ENCODE measurements around the gene CDHR4.

Gene CDHR4

DNA sequence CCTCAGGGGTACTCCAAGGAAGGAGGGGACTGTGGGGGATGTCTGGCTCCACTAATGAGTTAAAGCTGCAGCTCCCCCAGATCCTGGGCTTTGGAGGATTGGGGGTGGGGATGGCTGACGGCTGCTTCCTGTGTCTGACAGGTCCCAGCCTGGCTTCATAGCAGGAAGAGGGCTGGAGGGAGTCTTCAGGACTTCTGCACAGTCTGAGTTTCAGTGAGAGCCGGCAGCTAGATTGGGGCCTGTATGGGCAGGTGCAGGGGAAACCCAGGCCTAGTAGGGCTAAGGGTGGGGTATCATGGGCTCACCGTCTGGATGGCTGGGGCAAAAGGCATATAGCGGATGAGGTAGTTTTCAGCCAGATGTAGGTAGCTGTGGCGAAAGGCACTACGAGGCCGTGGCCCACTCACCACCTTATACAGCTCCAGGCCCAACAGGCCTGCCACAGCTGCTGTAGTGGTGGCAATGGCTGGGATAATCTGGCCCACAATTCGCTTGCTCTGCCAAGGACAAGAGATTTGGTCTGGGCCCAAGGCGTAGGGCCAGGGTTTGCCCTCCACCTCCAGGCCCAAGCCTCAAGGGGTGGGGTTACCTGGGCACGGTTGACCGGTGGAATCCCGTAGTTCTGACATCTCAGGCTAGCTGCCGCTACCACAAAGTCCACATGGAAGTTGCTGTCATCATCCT is 7.9 kb upstream of the CDHR4 start:
- no peaks in the 10 kb centered on the region for H3K9me3 ChIP-seq (ENCODE audit: control insufficient read depth, insufficient read depth, low read length)
- no peak overlapping the region for H3K9ac ChIP-seq (ENCODE audit: low read depth, low read length)
- peaks cover 25% of the 10 kb centered on the region for H3K4me1 ChIP-seq (ENCODE audit: insufficient read depth, low read length)
- H3K36me3 ChIP-seq (ENCODE audit: insufficient read depth, low read length): no peaks in the 10 kb centered on the region

DNA sequence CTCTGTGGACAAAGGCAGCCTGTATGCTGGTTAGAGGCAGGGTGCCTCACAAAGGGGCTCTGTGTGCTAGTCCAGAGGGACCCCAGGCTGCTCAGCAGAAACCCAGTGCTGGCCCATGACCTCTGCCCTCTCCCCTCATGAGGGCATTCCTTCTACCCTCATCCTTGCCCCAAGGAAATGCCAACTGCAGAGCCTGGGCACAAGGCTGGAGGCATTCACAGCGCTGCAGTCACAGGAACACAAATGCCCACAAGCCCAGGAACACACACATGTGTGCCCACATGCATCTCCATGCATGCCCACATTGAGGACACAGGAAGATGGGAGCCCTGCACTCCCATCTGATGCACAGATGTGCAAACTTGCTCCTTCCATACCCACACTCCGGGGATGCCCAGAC is 7.2 kb upstream of the CDHR4 start:
- Histone ChIP-seq H3K36me3 (ENCODE audit: insufficient read depth, low read length) (no peaks in the 10 kb centered on the region), H3K9ac (ENCODE audit: low read depth, low read length) (no peak overlapping the region), H3K9me3 (ENCODE audit: control insufficient read depth, insufficient read depth, low read length) (no peaks in the 10 kb centered on the region), H3K4me1 (ENCODE audit: insufficient read depth, low read length) (peaks cover 25% of the 10 kb centered on the region)

DNA sequence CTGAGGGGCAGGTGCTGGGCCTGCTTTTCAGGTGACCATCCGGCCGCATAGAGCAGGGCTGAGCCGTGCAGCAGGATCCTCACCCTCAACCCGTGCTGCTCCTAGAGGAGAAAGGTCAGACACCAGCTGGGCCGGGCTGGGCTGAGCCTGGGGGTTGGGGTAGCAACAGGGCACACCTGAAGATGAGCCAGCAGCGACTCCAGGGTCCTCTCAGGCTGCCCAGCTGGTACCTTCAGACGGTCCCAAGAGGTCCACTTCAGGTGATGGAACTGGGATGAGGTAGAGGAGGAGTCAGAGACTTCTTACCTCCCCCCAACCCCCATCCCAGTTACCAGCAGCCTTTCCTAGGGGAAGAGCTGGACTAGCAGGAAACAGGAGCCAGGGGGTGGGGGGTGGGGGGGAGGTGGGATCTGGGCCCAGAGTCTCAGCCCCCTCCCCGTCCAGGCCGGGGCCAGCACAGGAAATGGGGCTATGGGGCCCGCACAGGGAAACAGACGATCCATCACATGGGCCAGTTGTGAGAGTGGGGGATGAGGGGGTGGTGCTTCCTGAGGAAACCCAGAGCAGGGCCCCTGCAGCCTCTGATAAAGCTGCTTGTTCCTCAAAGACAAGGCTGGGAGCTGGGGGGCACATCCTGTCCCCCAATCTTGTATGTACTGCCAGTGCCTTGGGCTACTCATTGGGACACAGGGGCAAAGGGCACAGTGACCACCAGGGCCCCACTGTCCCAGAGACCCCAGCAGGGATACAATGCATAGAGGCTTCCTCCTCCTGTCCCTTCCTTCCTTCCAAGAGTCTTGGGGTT is 6.4 kb upstream of the CDHR4 start:
- Histone ChIP-seq H3K9ac (ENCODE audit: low read depth, low read length) (no peak overlapping the region), H3K9me3 (ENCODE audit: control insufficient read depth, insufficient read depth, low read length) (no peaks in the 10 kb centered on the region), H3K36me3 (ENCODE audit: insufficient read depth, low read length) (no peaks in the 10 kb centered on the region), H3K4me1 (ENCODE audit: insufficient read depth, low read length) (peaks cover 25% of the 10 kb centered on the region)

DNA sequence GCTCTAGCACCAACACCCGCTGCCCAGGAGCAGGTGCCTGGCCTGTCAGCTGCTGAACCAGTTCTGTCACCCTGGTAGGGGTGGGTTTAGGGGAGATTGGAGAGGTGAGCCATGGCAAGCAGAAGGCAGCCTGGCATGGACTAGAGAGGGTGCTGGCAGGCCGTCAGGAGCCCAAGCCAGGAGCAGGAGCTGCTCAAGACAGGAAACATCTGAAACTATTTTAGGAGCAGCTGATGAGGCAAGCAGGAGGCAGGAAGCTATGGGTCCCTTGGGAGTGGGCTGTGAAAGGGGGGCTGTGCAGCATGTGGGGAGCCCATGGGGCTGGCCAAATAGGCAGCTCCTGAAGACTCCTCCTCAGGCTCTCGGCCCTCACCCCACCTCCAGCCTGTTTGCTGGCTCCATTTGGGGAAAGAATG is 5.7 kb upstream of the CDHR4 start:
- Histone ChIP-seq H3K4me1 (ENCODE audit: insufficient read depth, low read length) (peaks cover 25% of the 10 kb centered on the region), H3K9ac (ENCODE audit: low read depth, low read length) (no peak overlapping the region), H3K36me3 (ENCODE audit: insufficient read depth, low read length) (no peaks in the 10 kb centered on the region), H3K9me3 (ENCODE audit: control insufficient read depth, insufficient read depth, low read length) (no peaks in the 10 kb centered on the region)

DNA sequence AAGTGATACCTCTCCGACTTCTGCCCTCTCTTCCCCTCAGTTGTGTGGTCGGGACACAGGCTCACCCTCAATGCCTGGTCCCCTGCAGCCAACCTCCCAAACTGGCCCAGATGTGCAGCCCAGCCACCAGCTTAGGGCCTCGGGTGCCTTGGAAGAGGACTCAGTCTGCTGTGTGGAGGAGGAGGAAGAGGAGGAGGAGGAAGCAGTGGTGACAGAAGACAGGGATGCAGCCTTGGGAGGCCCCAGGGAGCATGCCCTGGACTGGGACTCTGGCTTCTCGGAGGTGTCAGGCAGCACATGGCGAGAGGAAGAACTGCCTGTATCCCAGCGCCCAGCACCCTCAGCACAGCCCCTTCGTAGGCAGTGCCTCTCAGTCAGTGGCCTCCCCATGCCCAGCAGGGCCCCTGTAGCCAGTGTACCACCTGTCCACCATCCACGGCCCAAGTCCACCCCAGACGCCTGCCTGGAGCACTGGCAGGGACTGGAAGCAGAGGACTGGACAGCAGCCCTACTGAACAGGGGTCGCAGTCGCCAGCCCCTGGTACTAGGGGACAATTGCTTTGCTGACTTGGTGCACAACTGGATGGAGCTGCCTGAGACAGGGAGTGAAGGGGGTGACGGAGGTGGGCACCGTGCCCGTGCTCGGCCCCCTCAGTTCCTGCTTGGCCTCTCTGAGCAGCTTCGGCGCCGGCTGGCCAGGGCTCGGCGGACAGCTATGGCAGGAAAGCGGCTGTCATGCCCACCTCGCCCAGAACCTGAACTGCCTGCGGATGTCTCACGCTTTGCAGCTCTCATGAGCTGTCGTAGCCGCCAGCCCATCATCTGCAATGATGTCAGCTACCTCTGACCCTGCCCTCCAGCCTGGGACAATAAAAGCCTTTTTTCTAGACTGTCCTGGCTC is 4.7 kb upstream of the CDHR4 start:
- H3K4me1 ChIP-seq (ENCODE audit: insufficient read depth, low read length): peaks cover 25% of the 10 kb centered on the region
- peak overlapping the region; percentile 96; the same call in 1 of the 2 replicates for H3K9ac ChIP-seq (ENCODE audit: low read depth, low read length)
- no peaks in the 10 kb centered on the region for H3K9me3 ChIP-seq (ENCODE audit: control insufficient read depth, insufficient read depth, low read length)
- no peaks in the 10 kb centered on the region for H3K36me3 ChIP-seq (ENCODE audit: insufficient read depth, low read length)

DNA sequence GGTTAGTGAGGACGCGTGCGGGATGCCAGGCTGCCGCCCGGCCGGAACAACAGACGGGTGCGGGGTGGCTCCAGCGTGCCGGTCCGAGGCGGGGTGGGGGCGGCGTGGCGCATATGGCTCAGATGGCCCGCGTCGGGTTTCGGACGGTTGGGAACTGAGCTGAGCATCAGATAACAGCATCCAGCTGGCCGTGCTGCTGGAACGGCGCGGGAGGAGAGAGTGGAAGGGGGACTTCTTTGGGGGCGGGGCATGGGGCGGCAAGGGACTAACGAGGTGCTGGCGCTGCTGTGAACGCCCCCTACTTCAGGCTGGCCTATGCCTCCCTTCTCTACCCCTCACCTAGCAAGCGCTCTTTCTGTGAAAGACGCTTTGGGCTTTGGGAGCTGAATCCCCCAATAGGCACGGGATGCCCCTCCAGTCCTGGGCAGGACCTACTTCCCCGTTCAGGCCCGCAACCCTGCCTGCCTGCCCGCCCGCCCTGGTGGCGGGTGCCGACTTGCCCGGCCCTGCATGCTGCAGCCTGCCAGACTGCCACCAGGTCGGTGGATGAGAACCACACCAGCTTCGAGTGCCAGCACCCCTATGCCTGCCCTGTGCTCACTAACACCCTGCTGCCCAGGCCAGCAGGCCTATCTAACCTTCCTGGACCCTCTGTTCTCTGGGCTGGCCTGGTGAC is 3.9 kb upstream of the CDHR4 start:
- Histone ChIP-seq H3K4me1 (ENCODE audit: insufficient read depth, low read length) (peaks cover 25% of the 10 kb centered on the region), H3K9me3 (ENCODE audit: control insufficient read depth, insufficient read depth, low read length) (no peaks in the 10 kb centered on the region), H3K9ac (ENCODE audit: low read depth, low read length) (peak overlapping the region; percentile 96; the same call in 1 of the 2 replicates), H3K36me3 (ENCODE audit: insufficient read depth, low read length) (no peaks in the 10 kb centered on the region)

DNA sequence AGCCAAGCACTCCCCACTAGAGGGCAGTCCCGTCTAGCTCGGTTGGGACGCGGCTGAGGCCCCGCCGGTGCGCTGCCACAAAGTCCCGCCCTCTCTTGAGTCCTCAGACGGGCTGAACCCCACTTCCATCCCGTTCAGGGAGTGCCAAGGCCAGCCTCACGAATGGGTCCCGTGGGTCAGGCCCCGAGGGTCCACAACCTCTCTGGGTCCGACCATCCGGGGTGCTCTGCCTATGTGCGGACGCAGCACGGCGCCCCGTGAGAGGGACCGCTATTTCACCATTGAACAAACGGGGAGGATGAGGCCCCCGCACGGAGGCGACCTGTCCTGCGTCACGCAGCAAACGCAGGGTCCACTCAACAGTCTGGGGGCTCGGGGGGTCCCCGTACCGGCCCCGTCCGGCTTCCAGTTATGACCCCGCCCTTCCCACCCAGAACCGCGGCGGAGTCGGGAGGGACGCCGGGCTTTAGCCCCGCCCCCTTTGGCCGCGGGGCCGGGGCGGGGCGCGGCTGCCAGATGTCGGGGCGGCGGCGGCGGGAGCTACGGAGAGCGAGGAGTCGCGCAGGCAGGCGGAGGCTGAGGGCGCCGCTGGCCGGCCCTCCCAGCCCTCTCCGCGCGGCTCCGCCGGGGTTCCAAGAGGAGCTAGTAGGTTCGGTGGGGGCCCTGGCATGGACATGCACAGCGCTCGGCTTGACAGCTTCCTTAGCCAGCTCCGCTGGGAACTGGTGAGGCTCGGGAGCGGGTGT is 3.2 kb upstream of the CDHR4 start, which contains the start of gene INKA1:
Gene INKA1 (plus strand): TSS at position 543 of the 746 bp plus-strand sequence. CDS start 132 bp downstream, at position 675.
- Histone ChIP-seq H3K36me3 (ENCODE audit: insufficient read depth, low read length) (no peaks in the 10 kb centered on the region), H3K9me3 (ENCODE audit: control insufficient read depth, insufficient read depth, low read length) (no peaks in the 10 kb centered on the region), H3K9ac (ENCODE audit: low read depth, low read length) (peak within 1 kb of the TSS; percentile 96), H3K4me1 (ENCODE audit: insufficient read depth, low read length) (peaks cover 25% of the 10 kb centered on the region)

DNA sequence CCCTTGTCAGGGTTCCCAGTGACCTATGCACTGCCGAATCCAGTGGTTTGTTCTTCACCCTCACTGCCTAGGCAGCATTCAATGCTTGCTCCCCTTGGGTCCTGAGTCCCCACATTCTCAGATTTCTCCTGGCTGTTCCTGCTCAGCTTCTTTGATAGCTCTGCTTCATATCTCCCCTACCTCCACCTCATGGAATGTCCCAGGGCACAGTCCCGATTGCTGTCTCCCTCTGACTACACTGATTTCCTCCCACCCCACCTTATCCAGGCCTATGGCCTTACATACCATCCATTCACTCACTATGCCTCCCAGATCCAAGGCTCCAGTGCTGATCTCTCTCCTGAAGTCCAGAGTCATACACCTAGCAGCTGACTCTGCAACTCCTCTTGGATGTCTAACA is 1.5 kb upstream of the CDHR4 start:
- Histone ChIP-seq H3K36me3 (ENCODE audit: insufficient read depth, low read length) (no peaks in the 10 kb centered on the region), H3K4me1 (ENCODE audit: insufficient read depth, low read length) (peaks cover 8% of the 10 kb centered on the region; the same call in 1 of the 2 replicates), H3K9ac (ENCODE audit: low read depth, low read length) (no peak overlapping the region), H3K9me3 (ENCODE audit: control insufficient read depth, insufficient read depth, low read length) (no peaks in the 10 kb centered on the region)

DNA sequence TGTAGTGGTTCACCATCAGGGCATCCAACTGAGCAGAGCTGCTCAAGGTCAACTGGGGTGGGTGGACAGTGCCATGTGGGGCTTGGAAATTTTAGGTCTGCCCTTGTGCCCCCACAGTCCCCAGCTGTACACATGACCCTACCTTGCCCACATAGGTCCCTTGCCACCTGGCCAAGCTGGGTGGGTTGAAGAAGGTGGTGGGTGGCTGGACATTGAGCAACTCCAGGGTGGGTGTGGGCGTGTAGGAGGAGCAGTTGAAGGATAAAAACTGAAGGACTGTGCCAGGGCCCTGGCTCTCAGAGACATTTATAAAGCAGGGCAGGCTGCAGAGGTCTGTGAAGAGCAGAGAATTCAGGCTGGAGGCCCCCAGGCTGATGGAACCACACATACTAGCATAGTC is 568 bp downstream of the CDHR4 start:
- H3K9ac ChIP-seq (ENCODE audit: low read depth, low read length): no peak overlapping the region
- H3K9me3 ChIP-seq (ENCODE audit: control insufficient read depth, insufficient read depth, low read length): no peaks in the 10 kb centered on the region
- H3K36me3 ChIP-seq (ENCODE audit: insufficient read depth, low read length): no peaks in the 10 kb centered on the region
- H3K4me1 ChIP-seq (ENCODE audit: insufficient read depth, low read length): no peaks in the 10 kb centered on the region; the same call in 1 of the 2 replicates

DNA sequence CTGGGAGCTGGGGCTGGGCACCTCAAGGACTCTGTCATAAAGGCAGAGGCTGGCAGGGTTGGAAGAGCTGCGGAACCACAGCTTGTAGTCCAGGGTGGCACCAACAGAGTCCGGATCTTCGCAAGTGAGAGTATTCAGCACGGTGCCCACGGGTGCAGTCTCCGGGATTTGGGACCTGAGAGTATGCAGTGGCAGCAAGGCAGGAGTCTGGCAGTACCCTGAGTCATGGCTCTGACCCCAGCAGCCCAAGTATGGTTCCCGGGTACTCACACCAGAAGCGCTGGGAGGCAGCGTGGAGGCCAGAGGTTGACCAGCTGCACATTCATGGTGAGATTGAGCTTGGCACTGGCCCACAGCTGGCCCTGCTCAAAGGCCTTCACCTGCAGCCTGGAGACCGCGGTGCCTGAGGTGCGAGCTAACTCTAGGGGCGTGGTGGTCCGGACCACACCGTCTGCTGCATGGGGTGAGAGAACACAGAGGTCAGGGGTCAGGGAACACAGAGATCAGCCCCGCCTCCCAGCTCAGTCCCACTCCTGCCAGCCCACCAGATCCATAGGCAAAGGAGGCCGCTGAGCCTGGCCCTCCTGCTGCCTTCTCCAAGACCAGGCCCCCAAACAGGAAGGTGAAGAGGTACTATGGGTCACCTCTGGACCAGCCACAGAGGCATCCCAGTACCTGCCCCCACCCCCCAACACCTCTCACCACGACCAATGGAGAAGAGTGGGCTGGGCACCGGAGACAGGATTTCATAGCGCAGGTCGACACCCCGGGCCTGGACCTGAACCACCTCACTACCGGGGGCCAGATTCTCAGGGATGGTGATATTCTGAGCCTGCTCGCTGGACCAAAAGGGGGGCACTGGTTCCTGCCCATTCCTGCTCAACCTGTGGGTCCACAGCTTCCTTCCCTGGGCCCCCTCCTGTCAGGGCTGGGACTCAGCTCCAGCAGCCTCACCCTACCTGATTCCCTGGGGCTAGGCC is 4.5 kb downstream of the CDHR4 start:
- H3K9me3 ChIP-seq (ENCODE audit: control insufficient read depth, insufficient read depth, low read length): no peaks in the 10 kb centered on the region
- peaks cover 9% of the 10 kb centered on the region for H3K4me1 ChIP-seq (ENCODE audit: insufficient read depth, low read length)
- H3K36me3 ChIP-seq (ENCODE audit: insufficient read depth, low read length): no peaks in the 10 kb centered on the region
- H3K9ac ChIP-seq (ENCODE audit: low read depth, low read length): no peak overlapping the region

DNA sequence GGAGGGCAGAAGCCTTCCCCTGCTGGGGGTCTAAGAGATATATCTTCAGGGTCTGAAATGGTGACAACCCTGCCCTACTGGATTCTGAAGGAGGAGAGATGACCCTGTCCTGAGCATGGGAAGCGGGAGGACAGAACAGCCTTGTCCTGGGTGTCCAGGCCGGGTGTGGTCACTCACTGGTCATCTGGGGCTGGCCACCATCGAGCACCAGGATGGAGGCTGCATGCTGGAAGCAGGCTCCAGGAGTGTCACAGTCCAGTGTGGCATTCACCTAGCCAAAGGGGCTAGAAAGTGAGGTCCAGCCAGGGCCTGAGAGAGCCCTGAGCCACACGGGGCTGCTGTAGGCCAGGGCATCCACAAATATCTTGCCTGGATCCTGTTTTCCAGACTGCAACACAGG is 5.2 kb downstream of the CDHR4 start:
- Histone ChIP-seq H3K4me1 (ENCODE audit: insufficient read depth, low read length) (peaks cover 9% of the 10 kb centered on the region), H3K36me3 (ENCODE audit: insufficient read depth, low read length) (no peaks in the 10 kb centered on the region), H3K9ac (ENCODE audit: low read depth, low read length) (no peak overlapping the region), H3K9me3 (ENCODE audit: control insufficient read depth, insufficient read depth, low read length) (no peaks in the 10 kb centered on the region)

DNA sequence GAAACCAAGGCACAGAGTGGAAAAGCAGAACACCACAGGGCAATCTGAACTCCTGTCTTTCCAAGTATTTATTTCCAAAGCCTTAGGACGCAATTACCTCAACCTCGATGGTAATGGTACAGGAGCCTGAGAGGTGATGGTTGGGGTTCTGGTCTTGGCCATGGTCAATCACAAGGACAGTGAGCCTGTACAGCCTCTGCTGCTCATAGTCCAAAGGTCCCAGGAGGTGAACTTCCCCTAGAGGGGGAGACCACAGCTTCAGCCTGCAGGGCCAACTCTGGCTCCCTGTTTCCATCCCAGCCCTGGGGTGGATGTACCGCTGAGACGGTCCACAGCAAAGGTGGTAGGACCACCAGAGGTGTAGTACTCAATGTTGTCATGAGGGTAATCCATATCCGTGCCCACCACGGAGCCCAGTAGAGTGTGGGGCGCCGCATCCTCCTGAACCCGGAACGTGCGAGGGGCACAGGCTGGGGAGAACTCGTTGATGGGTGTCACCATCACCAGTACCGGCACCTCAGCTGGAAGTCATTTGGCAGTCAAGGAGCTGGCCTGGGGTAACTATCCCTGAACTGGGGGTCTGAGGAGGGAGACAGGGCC is 6.1 kb downstream of the CDHR4 start:
- H3K9ac ChIP-seq (ENCODE audit: low read depth, low read length): no peak overlapping the region
- peaks cover 9% of the 10 kb centered on the region for H3K4me1 ChIP-seq (ENCODE audit: insufficient read depth, low read length)
- no peaks in the 10 kb centered on the region for H3K36me3 ChIP-seq (ENCODE audit: insufficient read depth, low read length)
- no peaks in the 10 kb centered on the region for H3K9me3 ChIP-seq (ENCODE audit: control insufficient read depth, insufficient read depth, low read length)

Data from ES-I3 (cell line).